GM18505 (cell line): Measurements from ENCODE around the gene ACVR1.
"Not testable (repeated sequence)": the region's sequence is repeated elsewhere in the genome, so short reads cannot be mapped to it uniquely, and the experiment has no call there.

Experiments used
- ATAC-seq: cut with Tn5 transposase; IDR thresholded peaks from one replicate; pipeline ENCODE4 v1.9.1; 2021; ENCODE audit not compliant: unreplicated experiment
- POLR2A ChIP-seq: IDR thresholded peaks from 4 replicates; pipeline ENCODE4 v1.6.1; 2011; ENCODE audit warnings: borderline replicate concordance; ENCODE audit not compliant: insufficient read depth, insufficient read length; ENCODE audit errors: extremely low read depth

ACVR1 gene

GRCh38 chr2:157901325-157901724, 25.2 kb upstream of the ACVR1 start:
- ATAC-seq = no peak
- TF ChIP-seq POLR2A = no peak

- TF ChIP-seq POLR2A = no peak
- no peak for ATAC-seq
These were observed 24.6 kb upstream of the ACVR1 start for GRCh38 chr2:157900684-157901083.

GRCh38 chr2:157900203-157900602, 24.1 kb upstream of the ACVR1 start:
- TF ChIP-seq POLR2A = no peak
- ATAC-seq = no peak

- no peak for TF ChIP-seq POLR2A
- peak; percentile 68 for ATAC-seq
These were observed 23.2 kb upstream of the ACVR1 start for GRCh38 chr2:157899125-157899839.

- TF ChIP-seq POLR2A = no peak
- ATAC-seq = no peak
These were observed 22.5 kb upstream of the ACVR1 start for GRCh38 chr2:157898591-157898996.

- TF ChIP-seq POLR2A = no peak
- no peak for ATAC-seq
These were observed 21.2 kb upstream of the ACVR1 start for GRCh38 chr2:157897106-157897971.

- TF ChIP-seq POLR2A = no peak
- ATAC-seq = no peak
These were observed 19.4 kb upstream of the ACVR1 start for GRCh38 chr2:157895531-157895930.

GRCh38 chr2:157894694-157895435, 18.7 kb upstream of the ACVR1 start:
- TF ChIP-seq POLR2A = no peak
- ATAC-seq = no peak

- no peak for TF ChIP-seq POLR2A
- ATAC-seq = no peak
These were observed 17.5 kb upstream of the ACVR1 start for GRCh38 chr2:157893611-157894010.

GRCh38 chr2:157891643-157892041, 15.5 kb upstream of the ACVR1 start:
- TF ChIP-seq POLR2A = no peak
- no peak for ATAC-seq

GRCh38 chr2:157890969-157891642, 15.0 kb upstream of the ACVR1 start:
- TF ChIP-seq POLR2A = no peak
- no peak for ATAC-seq

- ATAC-seq = no peak
- no peak for TF ChIP-seq POLR2A
These were observed 11.8 kb upstream of the ACVR1 start for GRCh38 chr2:157887946-157888345.

GRCh38 chr2:157884533-157884932, 8.4 kb upstream of the ACVR1 start:
- not testable (repeated sequence) for ATAC-seq

GRCh38 chr2:157880927-157881326, 4.8 kb upstream of the ACVR1 start:
- TF ChIP-seq POLR2A = no peak
- no peak for ATAC-seq
